ENCODE results near the gene C3orf18. TPM values are rescaled to one million over a fixed set of nuclear protein-coding genes. Genes with fewer than 3 reads are reported as not detected.

The C3orf18 gene
- total and polyA plus RNA-seq, 9 of the 15 experiments (the other 6 are each of a cell fraction or from before 2014, with no cell fraction given), result 0.01 to 2.3 (median 0.94) TPM

DNA sequence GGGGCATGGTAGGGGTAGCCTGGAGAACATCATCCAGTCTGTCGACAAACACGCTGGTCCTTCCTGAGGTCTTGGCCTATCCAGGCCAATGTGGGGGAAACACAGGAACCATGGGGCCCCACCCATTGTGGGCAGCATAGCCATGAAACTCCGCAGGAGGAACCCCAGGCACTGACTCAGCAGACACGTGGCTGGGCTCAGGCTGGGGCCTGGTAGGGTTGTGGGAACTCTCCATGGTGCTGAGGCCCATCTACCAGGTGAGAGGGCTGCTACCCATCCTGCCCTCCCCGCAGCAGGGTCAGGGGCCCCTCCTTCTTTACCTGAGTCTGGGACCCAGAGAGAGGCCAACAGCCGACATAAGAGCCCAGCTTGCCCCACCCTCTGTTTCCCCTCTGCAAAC, 41.6 kb downstream of the C3orf18 start (continued):
- TF ChIP-seq, protein P1, sequence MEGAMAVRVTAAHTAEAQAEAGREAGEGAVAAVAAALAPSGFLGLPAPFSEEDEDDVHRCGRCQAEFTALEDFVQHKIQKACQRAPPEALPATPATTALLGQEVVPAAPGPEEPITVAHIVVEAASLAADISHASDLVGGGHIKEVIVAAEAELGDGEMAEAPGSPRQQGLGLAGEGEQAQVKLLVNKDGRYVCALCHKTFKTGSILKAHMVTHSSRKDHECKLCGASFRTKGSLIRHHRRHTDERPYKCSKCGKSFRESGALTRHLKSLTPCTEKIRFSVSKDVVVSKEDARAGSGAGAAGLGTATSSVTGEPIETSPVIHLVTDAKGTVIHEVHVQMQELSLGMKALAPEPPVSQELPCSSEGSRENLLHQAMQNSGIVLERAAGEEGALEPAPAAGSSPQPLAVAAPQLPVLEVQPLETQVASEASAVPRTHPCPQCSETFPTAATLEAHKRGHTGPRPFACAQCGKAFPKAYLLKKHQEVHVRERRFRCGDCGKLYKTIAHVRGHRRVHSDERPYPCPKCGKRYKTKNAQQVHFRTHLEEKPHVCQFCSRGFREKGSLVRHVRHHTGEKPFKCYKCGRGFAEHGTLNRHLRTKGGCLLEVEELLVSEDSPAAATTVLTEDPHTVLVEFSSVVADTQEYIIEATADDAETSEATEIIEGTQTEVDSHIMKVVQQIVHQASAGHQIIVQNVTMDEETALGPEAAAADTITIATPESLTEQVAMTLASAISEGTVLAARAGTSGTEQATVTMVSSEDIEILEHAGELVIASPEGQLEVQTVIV (CRISPR knock-in tag; IDR thresholded peaks at IDR 0.05; ENCODE audit: borderline replicate concordance), result no peak
- TF ChIP-seq, protein P2, sequence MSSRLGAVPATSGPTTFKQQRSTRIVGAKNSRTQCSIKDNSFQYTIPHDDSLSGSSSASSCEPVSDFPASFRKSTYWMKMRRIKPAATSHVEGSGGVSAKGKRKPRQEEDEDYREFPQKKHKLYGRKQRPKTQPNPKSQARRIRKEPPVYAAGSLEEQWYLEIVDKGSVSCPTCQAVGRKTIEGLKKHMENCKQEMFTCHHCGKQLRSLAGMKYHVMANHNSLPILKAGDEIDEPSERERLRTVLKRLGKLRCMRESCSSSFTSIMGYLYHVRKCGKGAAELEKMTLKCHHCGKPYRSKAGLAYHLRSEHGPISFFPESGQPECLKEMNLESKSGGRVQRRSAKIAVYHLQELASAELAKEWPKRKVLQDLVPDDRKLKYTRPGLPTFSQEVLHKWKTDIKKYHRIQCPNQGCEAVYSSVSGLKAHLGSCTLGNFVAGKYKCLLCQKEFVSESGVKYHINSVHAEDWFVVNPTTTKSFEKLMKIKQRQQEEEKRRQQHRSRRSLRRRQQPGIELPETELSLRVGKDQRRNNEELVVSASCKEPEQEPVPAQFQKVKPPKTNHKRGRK (tag; IDR thresholded peaks at IDR 0.05), result no peak
- TF ChIP-seq, protein P3, sequence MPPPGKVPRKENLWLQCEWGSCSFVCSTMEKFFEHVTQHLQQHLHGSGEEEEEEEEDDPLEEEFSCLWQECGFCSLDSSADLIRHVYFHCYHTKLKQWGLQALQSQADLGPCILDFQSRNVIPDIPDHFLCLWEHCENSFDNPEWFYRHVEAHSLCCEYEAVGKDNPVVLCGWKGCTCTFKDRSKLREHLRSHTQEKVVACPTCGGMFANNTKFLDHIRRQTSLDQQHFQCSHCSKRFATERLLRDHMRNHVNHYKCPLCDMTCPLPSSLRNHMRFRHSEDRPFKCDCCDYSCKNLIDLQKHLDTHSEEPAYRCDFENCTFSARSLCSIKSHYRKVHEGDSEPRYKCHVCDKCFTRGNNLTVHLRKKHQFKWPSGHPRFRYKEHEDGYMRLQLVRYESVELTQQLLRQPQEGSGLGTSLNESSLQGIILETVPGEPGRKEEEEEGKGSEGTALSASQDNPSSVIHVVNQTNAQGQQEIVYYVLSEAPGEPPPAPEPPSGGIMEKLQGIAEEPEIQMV (tag; conservative IDR thresholded peaks at IDR 0.05; ENCODE audit: low read depth), result no peak
- no peak for TF ChIP-seq NFE2L1 (tag; IDR thresholded peaks at IDR 0.05; ENCODE audit: borderline replicate concordance, low read depth)
- TF ChIP-seq, protein P4, sequence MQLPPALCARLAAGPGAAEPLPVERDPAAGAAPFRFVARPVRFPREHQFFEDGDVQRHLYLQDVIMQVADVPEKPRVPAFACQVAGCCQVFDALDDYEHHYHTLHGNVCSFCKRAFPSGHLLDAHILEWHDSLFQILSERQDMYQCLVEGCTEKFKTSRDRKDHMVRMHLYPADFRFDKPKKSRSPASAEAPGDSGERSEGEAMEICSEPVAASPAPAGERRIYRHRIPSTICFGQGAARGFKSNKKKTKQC (CRISPR knock-in tag; IDR thresholded peaks at IDR 0.05), result peak; percentile 97
- TF ChIP-seq, protein P5, sequence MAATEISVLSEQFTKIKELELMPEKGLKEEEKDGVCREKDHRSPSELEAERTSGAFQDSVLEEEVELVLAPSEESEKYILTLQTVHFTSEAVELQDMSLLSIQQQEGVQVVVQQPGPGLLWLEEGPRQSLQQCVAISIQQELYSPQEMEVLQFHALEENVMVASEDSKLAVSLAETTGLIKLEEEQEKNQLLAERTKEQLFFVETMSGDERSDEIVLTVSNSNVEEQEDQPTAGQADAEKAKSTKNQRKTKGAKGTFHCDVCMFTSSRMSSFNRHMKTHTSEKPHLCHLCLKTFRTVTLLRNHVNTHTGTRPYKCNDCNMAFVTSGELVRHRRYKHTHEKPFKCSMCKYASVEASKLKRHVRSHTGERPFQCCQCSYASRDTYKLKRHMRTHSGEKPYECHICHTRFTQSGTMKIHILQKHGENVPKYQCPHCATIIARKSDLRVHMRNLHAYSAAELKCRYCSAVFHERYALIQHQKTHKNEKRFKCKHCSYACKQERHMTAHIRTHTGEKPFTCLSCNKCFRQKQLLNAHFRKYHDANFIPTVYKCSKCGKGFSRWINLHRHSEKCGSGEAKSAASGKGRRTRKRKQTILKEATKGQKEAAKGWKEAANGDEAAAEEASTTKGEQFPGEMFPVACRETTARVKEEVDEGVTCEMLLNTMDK (IDR thresholded peaks at IDR 0.05; ENCODE audit: borderline replicate concordance, insufficient read depth, low read depth, low read length, poor library complexity, severe bottlenecking), result no peak
- TF ChIP-seq, protein P6, sequence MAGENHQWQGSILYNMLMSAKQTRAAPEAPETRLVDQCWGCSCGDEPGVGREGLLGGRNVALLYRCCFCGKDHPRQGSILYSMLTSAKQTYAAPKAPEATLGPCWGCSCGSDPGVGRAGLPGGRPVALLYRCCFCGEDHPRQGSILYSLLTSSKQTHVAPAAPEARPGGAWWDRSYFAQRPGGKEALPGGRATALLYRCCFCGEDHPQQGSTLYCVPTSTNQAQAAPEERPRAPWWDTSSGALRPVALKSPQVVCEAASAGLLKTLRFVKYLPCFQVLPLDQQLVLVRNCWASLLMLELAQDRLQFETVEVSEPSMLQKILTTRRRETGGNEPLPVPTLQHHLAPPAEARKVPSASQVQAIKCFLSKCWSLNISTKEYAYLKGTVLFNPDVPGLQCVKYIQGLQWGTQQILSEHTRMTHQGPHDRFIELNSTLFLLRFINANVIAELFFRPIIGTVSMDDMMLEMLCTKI (IDR thresholded peaks at IDR 0.05; ENCODE audit: partially characterized antibody), result no peak
- TF ChIP-seq, protein P7, sequence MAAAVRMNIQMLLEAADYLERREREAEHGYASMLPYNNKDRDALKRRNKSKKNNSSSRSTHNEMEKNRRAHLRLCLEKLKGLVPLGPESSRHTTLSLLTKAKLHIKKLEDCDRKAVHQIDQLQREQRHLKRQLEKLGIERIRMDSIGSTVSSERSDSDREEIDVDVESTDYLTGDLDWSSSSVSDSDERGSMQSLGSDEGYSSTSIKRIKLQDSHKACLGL (CRISPR knock-in tag; IDR thresholded peaks at IDR 0.05; ENCODE audit: borderline replicate concordance, poor library complexity, severe bottlenecking), result peak; percentile 66
- no peak for TF ChIP-seq SIRT6 (IDR thresholded peaks at IDR 0.05; ENCODE audit: low read depth, low read length)
- no peak for TF ChIP-seq ETV6 (IDR thresholded peaks at IDR 0.05; ENCODE audit: borderline replicate concordance in 1 of 2, low read depth in 2 of 2, low read length in 1 of 2)
- 0 out of 2 replicates have a peak, but pooled peaks have one; percentile 64 for TF ChIP-seq ETV6 (CRISPR knock-in tag; IDR thresholded peaks at IDR 0.05; ENCODE audit: borderline replicate concordance)
- TF ChIP-seq HMG20A (CRISPR knock-in tag; conservative IDR thresholded peaks at IDR 0.05), result no peak
- TF ChIP-seq ZNF232 (CRISPR knock-in tag; IDR thresholded peaks at IDR 0.05), result peak; percentile 69; the same call in 1 of the 2 replicates
